Gastroesophageal sphincter (tissue), 3 donors: ENCODE results near the gene KIF2C.
"Not testable (repeated sequence)": the region's sequence is repeated elsewhere in the genome, so short reads cannot be mapped to it uniquely, and the experiment has no call there.

ENCODE experiments used
- CTCF ChIP-seq, 4 experiments: fragments of 200-600 bp in 2 of 4; fragments of 450-650 bp in 2 of 4; sonication (generic) in 1 of 4; IDR thresholded peaks; one replicate each; pipeline ENCODE4 v1.5.1; 2017 to 2019; ENCODE audit warnings: antibody characterized with exemption in 4 of 4, mild to moderate bottlenecking in 2 of 4, moderate library complexity in 2 of 4
- EP300 ChIP-seq: sonication (generic); formaldehyde crosslinking; IDR thresholded peaks from one replicate; pipeline ENCODE4 v1.6.1; 2017; ENCODE audit warnings: antibody characterized with exemption, mild to moderate bottlenecking
- POLR2A ChIP-seq, 2 donors: fragments of 450-650 bp; IDR thresholded peaks; one replicate each; pipeline ENCODE4 v1.6.1; 2017; ENCODE audit warnings: antibody characterized with exemption in 2 of 2, mild to moderate bottlenecking in 2 of 2, moderate library complexity in 1 of 2
- POLR2AphosphoS5 ChIP-seq: sonication (generic); formaldehyde crosslinking; IDR thresholded peaks from one replicate; pipeline ENCODE4 v1.6.1; 2017; ENCODE audit warnings: antibody characterized with exemption

- TF ChIP-seq CTCF (IDR thresholded peaks at IDR 0.05); POLR2A (IDR thresholded peaks at IDR 0.05); POLR2AphosphoS5; EP300: not testable (repeated sequence)
Observed at GRCh38 chr1:44797886-44798285, 58.2 kb downstream of the KIF2C start.
